ENCODE results near the gene GARRE1. TPM values are rescaled to one million over a fixed set of nuclear protein-coding genes. Genes with fewer than 3 reads are reported as not detected.
"Not testable (repeated sequence)": the region's sequence is repeated elsewhere in the genome, so short reads cannot be mapped to it uniquely, and the experiment has no call there.

Gene GARRE1
- total RNA-seq, 1 donor from 2014 or later = 32.1 TPM

DNA sequence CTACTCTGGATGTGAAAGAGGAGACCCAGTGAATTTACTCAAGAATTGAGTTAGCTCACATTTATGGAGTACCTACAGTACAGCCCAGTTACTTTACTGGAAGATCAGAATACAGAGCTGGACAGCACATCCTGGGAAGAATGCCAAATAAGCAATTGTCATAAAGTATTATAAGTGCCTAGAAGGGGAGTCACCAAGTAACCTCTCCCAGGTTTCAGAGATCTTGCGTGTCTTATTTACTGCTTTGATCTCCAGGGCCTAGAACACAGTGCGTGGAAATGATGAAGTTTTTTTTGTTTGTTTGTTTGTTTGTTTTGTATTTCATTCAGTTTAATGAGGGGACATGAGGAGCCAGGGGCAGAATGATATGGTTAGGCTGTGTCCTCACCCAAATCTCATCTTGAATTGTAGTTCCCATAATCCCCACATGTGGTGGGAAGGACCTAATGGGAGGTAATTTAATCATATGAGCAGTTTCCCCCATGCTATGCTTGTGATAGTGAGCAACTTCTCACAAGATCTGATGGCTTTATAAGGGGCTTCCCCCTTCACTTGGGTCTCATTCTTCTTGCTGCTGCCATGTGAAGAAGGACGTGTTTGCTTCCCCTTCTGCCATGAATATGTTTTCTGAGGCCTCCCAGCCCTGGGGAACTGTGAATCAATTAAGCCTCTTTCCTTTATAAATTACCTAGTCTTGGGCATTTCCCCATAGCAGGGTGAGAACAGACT lies 5.2 kb downstream of the GARRE1 start:
- DNase-seq (ENCODE audit: low read depth, low spot score) = no peak

DNA sequence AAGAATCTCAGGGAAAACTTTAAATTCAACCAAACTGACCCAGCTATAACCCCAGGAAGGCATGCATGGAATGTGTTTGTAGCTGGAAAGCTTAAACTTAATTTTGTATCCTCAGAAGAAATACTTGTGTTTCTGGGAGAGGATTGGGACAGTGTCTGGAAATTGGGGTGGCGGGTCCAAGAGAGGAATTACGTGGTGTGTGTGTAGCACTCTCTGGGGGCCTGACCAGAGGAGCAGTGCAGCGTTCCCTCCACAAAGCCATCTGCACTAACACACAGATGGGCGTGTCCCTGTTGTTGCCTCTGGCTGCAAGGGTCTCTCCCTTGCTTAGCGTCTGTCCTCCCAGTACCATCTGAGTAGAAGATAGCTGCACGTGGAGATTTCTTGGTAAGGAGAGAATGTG lies 6.4 kb downstream of the GARRE1 start:
- no peak for DNase-seq (ENCODE audit: low read depth, low spot score)

DNA sequence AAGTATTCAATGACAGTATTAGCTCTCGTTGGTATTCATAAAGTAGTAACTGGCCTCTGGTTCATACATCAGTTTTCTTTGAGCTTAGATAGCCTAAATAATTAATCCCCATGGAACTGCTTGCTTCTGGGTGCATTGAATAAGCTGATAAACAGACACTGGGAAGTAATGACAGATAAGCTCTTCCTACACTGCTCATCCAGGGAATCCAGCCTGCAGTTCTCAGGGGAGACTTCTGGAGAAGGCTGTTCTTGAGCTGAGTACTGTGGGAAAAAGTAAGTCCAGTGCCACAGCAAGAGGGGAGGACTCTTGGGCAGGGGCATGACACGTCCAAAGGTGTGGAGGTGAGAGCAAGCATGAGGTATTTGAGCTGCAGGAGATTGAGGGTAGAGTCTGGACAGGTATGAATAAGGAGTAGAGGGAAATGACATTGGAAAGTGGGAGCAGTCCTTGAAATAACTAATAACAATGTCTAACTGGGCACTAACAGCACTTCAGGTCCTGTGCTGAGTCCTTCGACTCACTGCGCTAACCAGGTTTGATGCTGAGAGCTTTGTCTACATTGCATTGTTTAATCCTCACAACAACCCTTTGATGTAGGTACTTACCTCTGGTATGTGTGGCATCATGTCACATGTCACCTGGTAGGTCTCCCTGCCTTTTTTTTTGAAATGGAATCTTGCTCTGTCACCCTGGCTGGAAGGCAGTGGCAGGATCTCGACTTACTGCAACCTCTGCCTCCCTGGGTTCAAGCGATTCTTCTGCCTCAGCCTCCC lies 7.2 kb downstream of the GARRE1 start:
- DNase-seq (ENCODE audit: low read depth, low spot score) = no peak

DNA sequence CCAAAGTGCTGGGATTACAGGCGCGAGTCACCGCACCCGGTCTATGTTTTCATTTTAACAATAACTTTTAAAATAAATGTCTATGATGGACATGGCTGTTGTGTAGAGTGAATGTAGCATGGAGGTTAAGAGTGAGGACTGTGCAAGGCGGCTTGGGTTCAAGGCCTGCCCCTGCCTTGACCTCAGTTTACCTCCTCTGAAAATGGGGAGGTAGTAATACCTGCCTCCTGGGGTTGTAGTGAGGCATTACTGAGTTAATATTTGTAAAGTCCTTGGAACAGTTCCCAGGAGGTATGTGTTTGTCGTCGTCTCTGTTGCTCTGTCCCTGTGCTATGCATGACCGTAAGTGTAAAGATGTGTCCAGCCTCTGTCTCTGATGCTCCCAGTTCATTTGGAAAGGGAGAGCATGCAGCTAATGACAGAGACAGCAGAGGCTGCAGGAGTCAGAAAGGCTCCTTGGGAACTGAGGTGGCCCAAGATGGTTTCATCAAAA lies 9.4 kb downstream of the GARRE1 start:
- DNase-seq (ENCODE audit: low read depth, low spot score) = no peak

DNA sequence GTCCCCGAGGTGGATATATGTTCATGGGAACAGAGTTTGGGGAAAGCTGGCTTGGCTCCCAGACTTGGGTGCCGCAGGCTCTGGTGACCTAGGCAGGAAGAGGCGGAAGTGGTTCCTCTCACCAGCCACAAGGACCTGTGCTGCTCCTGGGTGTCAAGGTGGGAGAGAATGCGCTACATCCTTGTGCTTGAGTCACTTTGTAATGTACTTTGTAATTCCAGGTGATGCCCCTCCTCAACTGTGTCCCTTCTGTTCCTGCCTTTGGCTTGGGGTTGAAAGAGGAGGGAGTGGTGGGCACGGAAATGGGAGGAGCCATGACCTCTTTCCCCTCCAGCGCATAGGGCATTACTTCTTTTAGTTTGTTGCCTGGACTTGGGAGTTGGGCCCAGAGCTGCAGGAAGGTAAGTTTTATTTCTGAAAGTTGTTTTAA lies 10.9 kb downstream of the GARRE1 start:
- no peak for DNase-seq (ENCODE audit: low read depth, low spot score)

DNA sequence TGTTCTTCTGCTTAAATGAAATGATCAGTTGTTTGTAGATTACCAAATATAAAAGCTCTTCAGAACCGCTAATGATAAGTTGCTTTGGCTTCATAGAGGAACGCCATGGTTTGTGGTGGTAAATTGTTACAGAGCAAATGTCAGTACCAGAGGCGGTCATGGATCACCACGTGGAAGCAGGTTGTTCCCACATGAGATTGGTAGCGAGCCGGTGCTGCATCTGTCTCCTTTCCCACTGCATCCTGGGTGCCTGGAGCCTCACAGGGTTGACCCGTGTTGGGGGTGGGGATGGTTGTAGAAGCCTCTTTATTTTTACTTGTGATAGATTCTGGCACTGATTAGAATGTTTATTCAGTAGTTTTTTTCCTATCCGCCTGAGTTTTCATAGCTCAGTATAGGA lies 14.7 kb downstream of the GARRE1 start:
- no peak for DNase-seq (ENCODE audit: low read depth, low spot score)

DNA sequence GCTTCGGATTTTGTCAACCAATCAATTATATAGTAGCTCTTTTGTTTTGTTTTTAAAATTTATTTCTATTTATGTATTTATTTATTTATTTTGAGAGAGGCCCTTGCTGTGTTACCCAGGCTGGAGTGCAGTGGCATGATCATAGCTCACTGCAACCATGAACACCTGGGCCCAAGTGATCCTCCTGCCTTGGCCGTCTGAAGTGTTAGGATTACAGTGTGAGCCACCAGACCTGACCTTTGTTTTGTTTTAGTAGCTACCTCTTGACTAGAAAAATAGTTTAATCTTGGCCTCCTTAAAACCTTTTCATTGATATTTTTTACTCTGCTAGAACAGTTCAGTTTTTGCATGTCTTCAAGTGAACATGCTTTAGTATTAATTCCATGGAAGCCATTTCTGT lies 15.1 kb downstream of the GARRE1 start:
- no peak for DNase-seq (ENCODE audit: low read depth, low spot score)

DNA sequence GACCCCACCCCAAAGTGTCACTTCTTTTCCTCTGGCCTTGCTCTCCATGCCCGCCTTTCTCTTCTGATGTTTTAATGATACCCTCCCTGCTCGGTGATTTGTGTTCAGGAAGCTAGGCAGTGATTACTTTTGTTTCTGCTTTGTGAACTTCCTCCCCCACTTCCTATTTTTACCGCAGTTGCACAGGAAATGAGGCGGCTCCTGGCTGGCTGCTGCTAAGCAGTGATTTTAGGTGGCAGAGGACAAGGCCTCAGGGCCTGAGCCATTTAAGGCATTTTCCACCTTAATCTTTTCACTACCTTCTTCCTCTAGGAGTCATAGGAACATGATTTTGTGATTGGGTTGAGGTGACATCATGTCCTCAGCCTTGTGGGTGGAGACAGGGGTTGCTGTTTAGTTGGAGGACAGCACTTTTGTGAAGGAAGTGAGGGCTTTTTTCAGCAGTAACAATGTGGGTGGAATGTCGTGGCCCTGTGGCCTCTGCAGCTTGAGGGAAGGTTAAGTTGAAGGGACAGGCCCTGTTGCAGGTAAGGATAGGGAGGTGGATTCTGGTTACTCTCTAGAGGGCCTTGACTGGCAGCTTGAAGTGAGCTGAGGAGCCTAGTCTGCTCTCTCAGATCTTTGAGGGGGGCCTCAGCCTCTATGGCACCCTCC lies 15.7 kb downstream of the GARRE1 start:
- DNase-seq (ENCODE audit: low read depth, low spot score) = peak; percentile 97

DNA sequence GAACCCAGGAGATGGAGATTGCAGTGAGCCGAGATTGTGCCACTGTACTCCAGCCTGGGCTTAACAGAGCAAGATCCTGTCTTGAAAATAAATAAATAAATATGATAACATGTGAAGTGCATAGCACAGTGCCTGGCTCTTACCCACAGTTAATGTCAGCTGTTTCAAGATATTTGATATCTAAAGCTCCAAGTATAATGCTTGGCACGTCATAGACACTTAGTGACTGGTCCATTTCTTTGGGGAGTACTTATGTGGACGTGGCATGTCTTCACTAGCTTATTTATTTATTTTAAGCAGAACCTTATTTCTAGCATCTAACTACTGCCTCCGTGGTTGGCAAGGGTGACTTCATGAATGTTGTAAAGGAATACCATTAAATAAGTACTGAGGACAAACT lies 18.8 kb downstream of the GARRE1 start:
- no peak for DNase-seq (ENCODE audit: low read depth, low spot score)

DNA sequence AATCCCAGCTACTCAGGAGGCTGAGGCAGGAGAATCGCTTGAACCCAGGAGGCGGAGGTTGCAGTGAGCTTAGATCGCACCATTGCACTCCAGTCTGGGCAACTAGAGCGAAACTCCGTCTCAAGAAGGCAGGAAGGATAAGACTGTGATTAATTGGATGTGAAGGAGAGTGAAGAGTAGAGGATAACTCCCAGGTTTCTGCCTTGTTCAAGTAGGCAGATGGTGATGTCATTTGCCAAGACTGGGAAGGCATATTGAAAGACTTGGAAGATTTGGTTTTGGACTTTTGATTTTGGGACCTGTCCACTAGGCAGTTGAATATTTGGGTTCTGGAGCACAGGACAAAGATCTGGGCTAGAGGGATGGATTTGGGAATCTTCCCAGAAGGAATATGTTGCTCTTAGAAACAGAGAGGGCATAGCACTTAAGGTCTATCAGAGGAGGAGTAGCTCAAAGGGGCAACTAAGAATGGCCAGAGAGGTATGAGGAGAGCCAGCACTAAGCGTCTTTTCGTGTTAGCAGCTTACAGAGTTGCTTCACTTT lies 20.0 kb downstream of the GARRE1 start:
- no peak for DNase-seq (ENCODE audit: low read depth, low spot score)

DNA sequence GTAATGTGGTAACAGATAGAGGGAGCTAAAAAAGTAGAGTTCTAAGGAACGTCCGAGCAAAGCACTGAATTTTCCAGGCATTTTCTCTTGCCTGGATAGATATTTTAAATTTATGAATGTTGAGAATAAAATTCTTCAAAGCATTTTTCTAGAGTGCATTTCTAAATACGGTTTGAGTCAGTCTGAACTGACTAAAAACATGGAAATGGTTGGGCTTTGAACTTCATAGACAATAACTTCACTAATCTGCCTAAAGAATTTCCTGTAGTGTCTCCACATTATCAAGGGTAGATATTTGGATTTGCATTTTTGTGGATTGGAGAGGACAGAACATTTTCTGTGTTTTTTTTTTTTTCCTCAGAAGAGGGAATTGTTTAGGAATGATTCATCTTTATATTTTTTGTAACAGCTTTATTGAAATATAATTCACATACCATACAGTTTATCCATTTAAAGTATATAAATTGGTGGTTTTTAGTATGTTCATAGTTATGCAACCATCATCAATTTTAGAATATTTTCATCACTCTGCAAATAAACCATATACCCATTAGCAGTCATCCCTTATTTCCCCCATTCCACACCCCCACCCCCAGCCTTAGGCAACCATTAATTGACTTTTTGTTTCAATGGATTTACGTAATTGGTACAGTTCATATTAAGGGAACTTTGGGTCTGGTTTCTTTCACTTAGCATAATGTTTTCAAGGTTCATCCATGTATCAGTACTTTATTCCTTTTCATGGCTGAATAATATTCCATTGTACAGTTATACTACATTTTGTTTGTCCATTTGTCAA lies 20.7 kb downstream of the GARRE1 start:
- DNase-seq (ENCODE audit: low read depth, low spot score) = peak; percentile 30

DNA sequence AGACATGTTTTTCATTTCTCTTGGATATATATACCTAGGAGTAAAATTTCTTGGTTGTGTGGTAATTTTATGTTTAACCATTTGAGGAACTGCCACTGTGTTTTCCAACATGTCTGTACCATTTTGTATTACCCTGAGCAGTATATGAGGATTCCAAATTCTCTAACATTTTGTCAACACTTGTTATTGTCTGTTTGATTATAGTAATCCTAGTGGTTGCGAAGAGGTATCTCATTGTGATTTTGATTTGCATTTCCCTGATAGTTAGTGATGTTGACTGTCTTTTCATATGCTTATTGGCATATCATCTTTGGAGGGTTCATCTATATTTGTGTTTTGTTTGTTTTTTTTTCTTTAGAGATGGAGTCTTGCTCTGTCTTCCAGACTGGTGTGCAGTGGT lies 21.4 kb downstream of the GARRE1 start:
- no peak for DNase-seq (ENCODE audit: low read depth, low spot score)

DNA sequence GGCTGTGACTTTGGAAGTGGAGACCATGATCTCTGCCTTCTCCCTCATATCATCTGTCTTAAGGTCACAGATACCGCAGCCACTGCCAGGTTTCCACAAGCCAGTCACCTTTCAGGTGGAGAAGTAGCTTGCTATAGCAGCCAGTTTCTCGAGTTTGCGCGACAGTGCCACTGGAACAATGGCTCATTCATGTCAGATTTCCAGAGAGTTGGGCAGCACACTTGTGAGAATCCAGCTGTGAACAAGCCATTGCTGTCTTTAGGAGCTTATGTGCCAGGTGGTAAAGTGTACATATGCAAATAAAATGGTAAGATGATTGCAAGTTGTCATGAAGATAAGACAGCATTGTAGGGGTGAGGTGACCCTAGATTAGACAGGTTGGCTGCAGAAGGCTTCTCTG lies 22.3 kb downstream of the GARRE1 start:
- no peak for DNase-seq (ENCODE audit: low read depth, low spot score)

DNA sequence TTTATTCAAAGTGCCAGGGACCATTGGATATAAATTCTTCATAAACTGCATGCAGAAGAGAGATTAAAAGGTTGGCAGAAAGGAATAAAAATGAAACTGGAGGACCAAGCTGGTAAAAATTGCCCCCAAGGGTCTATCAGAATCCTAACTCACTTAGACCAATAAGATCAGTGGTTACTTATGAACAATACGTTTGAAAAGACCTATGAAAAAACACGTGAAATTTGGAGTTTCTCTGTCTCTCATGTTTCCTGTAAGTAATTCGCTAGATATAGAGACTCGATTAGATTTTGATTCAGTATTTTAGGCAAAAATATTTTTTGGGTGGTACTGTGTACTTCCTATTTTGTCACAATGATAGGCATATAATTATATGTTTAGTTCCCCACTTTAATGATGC lies 22.9 kb downstream of the GARRE1 start:
- DNase-seq (ENCODE audit: low read depth, low spot score) = no peak

DNA sequence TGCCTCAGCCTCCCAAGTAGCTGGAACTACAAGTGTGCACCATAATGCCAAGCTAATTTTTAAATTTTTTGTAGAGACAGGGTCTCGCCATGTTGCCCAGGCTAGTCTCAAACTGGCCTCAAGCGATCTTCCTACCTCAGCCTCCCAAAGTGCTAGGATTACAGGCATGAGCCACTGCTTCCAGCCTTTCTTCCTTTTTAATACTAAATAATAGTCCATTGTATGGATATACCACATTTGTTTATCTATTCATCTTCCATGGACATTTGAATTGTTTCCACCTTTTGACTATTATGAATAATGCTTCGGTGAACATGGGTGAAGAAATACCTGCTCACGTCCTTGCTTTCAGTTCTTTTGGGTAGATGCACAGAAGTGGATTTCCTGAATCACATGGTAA lies 24.4 kb downstream of the GARRE1 start:
- DNase-seq (ENCODE audit: low read depth, low spot score) = no peak

DNA sequence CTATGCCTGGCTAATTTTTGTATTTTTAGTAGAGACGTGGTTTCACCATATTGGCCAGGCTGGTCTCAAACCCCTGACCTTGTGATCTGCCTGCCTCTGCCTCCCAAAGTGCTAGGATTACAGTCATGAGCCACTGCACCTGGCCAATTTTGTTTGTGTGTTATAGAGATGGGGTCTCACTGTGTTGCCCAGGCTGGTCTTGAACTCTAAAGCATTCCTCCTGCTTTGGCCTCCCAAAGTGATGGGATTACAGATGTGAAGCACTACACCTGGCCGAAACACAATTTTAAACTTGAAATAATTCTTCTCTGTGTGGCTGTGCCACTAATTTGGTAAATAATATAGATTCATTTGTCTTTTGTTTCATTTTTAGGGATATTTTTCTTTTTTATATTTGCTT lies 27.1 kb downstream of the GARRE1 start:
- not testable (repeated sequence) for DNase-seq (ENCODE audit: low read depth, low spot score)

DNA sequence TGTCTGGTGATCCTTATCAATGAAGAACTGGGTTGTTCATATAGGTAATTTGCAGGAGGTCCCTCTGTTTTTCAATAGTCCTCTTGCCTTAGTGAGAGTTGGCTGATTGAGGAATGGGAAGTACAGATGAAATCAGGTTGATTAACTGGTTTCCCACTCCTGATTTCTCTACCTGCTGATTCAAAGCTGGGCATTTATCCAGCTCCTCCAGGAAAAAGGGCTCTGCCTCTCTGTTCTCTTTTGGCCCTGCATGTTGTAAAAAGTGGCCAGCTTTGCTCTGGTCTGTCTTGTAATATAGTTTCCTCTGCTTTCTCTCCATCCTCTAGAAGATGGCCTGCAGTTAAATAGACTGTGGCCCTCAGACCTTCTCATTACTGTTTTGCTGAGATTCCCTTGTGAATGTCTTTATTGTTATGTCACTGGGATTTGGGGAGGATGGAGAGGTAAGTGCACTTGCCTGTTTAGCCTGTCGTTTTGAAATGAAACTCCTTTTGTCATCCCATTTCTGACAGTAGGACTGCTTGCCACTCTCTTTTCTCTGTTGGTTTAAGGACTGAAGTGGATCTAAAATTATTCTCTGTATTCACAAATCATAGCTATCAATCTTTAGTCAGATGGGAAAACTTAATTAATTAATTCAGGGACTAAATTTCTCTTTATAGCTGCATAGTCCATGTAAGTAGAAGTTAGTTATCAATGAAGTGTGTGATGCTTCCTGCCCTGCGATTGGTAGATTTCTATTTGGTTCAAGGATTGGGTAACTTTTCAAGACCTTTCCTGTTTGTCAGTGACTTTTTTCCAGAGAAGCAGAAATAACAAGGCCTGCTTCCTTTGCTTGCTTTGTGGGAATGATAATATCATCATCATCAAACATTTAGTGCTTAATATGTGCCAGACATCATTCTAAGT lies 28.5 kb downstream of the GARRE1 start:
- DNase-seq (ENCODE audit: low read depth, low spot score) = no peak

DNA sequence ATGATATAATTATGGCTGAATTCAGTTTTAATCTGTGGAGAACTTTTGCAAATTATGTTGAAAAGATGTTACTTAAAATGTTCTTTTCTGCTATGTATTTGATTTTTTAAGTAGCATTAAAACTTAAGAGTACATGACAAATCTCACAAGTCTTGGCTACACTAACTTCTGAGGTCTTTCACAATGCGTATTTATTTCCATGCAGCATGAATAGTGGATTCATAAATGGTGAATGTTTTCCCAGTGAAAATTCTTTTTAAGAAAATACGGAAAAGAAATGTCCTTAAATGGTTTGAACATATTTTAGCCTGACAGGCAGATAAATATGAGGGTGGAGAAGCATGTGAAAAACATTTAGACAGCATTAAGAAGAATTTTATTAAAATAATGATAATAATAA lies 30.2 kb downstream of the GARRE1 start:
- no peak for DNase-seq (ENCODE audit: low read depth, low spot score)

DNA sequence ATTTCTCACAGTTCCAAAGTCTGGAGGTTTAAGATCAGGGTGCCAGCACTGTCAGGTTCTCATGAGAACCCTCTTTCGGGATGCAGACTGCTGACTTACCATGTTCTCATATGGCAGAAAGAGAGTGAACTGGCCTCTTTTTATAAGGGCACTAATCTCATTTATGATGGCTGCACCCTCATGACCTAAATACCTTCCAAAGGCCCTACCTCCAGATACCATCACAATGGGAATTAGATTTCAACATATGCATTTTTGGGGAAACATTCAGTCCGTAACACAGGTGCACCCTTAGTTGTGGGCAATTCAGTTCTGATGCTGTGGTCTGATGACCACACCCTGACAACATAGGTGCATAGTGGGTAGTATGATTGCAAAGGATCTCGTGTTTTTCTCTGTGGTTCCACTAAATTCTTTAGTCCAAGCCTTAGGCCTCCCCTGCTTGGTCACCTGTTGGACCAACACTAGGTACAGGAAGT lies 33.3 kb downstream of the GARRE1 start:
- no peak for DNase-seq (ENCODE audit: low read depth, low spot score)

DNA sequence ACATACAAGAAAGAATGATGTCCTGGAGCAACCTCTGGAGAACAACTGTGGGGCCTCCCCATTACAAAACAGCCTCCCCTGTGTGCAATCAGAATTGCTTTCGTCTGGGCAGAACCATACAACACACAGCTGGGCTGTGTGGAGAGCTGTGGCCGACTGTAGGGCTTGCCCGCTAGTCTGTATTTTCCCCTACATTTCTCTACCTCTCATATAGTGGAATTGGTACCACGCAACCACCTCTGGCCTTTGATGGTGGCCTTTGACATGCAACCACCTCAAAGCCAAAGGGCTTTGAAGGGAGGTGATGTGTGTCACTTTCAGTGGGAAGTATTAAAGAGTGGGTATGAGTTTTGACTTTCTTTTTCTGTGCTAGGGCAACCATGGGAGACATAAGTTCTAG lies 34.0 kb downstream of the GARRE1 start:
- no peak for DNase-seq (ENCODE audit: low read depth, low spot score)

Data from pulmonary artery endothelial cell (primary cell).